ENCODE results near the gene NEURL1. TPM values are rescaled to one million over a fixed set of nuclear protein-coding genes. Genes with fewer than 3 reads are reported as not detected.
"Not testable (repeated sequence)": the region's sequence is repeated elsewhere in the genome, so short reads cannot be mapped to it uniquely, and the experiment has no call there.

NEURL1 gene
- total and polyA plus RNA-seq, 2 experiments from 2014 or later: 1.1 to 1.5 TPM

- Histone ChIP-seq H3K27ac (no peak overlapping the region), H3K9me2 (ENCODE audit: insufficient read depth) (no peaks in the 10 kb centered on the region), H3K4me2 (ENCODE audit: unreplicated experiment) (no peak overlapping the region), H3K4me3 (no peak overlapping the region), H4K20me1 (ENCODE audit: insufficient read depth) (no peaks in the 10 kb centered on the region), H3K27me3 (replicated peaks; ENCODE audit: insufficient read depth) (no peaks in the 10 kb centered on the region), H3K79me2 (ENCODE audit: insufficient read depth) (no peaks in the 10 kb centered on the region), H3K9me3 (ENCODE audit: low read depth) (no peaks in the 10 kb centered on the region), H3K4me1 (ENCODE audit: insufficient read depth) (peaks cover 15% of the 10 kb centered on the region), H3K9ac (no peak overlapping the region), H2AFZ (no peak overlapping the region), H3K36me3 (ENCODE audit: low read depth) (no peaks in the 10 kb centered on the region), H3F3A (ENCODE audit: insufficient read depth) (no peaks in the 10 kb centered on the region)
- DNase-seq: peak; percentile 82
- in situ Hi-C loops (cut with MboI): loop anchor here (10.0 kb wide), 1 partner anchor 67 kb away; no protein-coding TSS in a partner anchor
- 32 to 34% methylated on average over 12 of the region's 12 CpGs for WGBS, 2 experiments (ENCODE audit: low coverage in 1 of 2, low lambda C conversion rate in 2 of 2, missing lambda C conversion rate in 2 of 2)
- TF ChIP-seq EZH2 (IDR thresholded peaks at IDR 0.05; ENCODE audit: insufficient read depth, poor library complexity, severe bottlenecking): no peak
- TF ChIP-seq EZH2phosphoT487 (IDR thresholded peaks at IDR 0.05; ENCODE audit: insufficient read depth, low read depth): no peak
These were observed 11.5 kb upstream of the NEURL1 start for GRCh38 chr10:103481974-103482531.

DNA sequence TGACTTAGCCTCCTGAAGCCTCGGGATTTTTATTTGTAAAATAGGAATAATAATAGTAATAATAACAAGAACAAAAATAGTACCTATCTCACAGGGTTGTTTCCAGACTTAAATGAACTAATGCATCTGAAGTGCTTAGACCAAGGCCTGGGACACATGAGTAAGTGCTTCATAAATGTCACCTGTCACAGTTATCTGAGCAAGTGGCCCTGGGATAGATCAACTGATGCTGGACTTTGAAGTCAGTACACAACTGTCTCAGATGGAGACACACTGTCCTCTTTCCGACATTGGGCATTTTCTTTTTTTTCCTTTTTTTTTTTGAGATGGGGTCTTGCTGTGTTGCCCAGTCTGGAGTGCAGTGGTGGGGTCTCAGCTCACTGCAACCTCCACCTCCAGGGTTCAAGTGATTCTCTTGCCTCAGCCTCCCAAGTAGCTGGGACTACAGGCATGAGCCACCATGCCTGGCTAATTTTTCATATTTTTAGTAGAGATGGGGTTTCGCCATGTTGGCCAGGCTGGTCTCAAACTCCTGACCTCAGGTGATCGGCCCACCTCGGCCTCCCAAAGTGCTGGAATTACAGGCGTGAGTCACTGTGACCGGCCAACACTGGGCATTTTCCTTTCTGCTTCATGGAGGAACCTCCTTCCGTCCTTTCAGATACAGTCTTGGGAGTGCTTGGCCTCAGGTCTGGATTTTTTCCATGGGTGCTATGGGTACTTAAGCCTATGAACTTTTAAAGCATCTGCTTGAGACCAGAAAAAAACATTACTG lies 6.7 kb upstream of the NEURL1 start:
- not testable (repeated sequence) for H3K4me1 ChIP-seq (ENCODE audit: insufficient read depth); H4K20me1 ChIP-seq (ENCODE audit: insufficient read depth); H3K36me3 ChIP-seq (ENCODE audit: low read depth); H3K79me2 ChIP-seq (ENCODE audit: insufficient read depth); H2AFZ ChIP-seq; H3K9me3 ChIP-seq (ENCODE audit: low read depth); H3K9ac ChIP-seq; H3K9me2 ChIP-seq (ENCODE audit: insufficient read depth); H3K27ac ChIP-seq; H3F3A ChIP-seq (ENCODE audit: insufficient read depth); H3K4me2 ChIP-seq (ENCODE audit: unreplicated experiment); DNase-seq; H3K27me3 ChIP-seq (replicated peaks; ENCODE audit: insufficient read depth); H3K4me3 ChIP-seq
- 60 to 69% methylated on average over 8 of the region's 8 CpGs for WGBS, 2 experiments (ENCODE audit: low coverage in 1 of 2, low lambda C conversion rate in 2 of 2, missing lambda C conversion rate in 2 of 2)
- in situ Hi-C loops (cut with MboI): loop anchor here (10.0 kb wide), 1 partner anchor 72 kb away; no protein-coding TSS in a partner anchor

GRCh38 chr10:103487410-103487708 lies 6.1 kb upstream of the NEURL1 start:
- in situ Hi-C loops (cut with MboI): loop anchor here (10.0 kb wide), 1 partner anchor 73 kb away; no protein-coding TSS in a partner anchor

GRCh38 chr10:103490986-103491314 lies 2.6 kb upstream of the NEURL1 start:
- 100% methylated on average over 1 of the region's 1 CpG for WGBS, 2 experiments (ENCODE audit: low coverage in 1 of 2, low lambda C conversion rate in 2 of 2, missing lambda C conversion rate in 2 of 2)
- Histone ChIP-seq H3K4me1 (ENCODE audit: insufficient read depth) (peaks cover 12% of the 10 kb centered on the region), H4K20me1 (ENCODE audit: insufficient read depth) (no peaks in the 10 kb centered on the region), H2AFZ (no peak overlapping the region), H3K9me2 (ENCODE audit: insufficient read depth) (no peaks in the 10 kb centered on the region), H3K36me3 (ENCODE audit: low read depth) (no peaks in the 10 kb centered on the region), H3K27ac (no peak overlapping the region), H3K27me3 (replicated peaks; ENCODE audit: insufficient read depth) (peaks cover 17% of the 10 kb centered on the region), H3F3A (ENCODE audit: insufficient read depth) (peaks cover 11% of the 10 kb centered on the region), H3K79me2 (ENCODE audit: insufficient read depth) (no peaks in the 10 kb centered on the region), H3K9me3 (ENCODE audit: low read depth) (no peaks in the 10 kb centered on the region), H3K4me3 (no peak overlapping the region), H3K9ac (no peak overlapping the region), H3K4me2 (ENCODE audit: unreplicated experiment) (no peak overlapping the region)
- in situ Hi-C loops (cut with MboI): no loop called here
- no peak for DNase-seq
- TF ChIP-seq EZH2 (IDR thresholded peaks at IDR 0.05; ENCODE audit: insufficient read depth, poor library complexity, severe bottlenecking) (no peak), EZH2phosphoT487 (IDR thresholded peaks at IDR 0.05; ENCODE audit: insufficient read depth, low read depth) (no peak)

More at GRCh38 chr10:103487410-103487708, 6.1 kb upstream of the NEURL1 start:
- no peak overlapping the region for H3K27ac ChIP-seq
- no peaks in the 10 kb centered on the region for H3K27me3 ChIP-seq (replicated peaks; ENCODE audit: insufficient read depth)
- WGBS, 2 experiments (ENCODE audit: low coverage in 1 of 2, low lambda C conversion rate in 2 of 2, missing lambda C conversion rate in 2 of 2): 63 to 72% methylated on average over 2 of the region's 2 CpGs
- H3K9ac ChIP-seq: no peak overlapping the region
- no peaks in the 10 kb centered on the region for H3K9me2 ChIP-seq (ENCODE audit: insufficient read depth)
- TF ChIP-seq EZH2phosphoT487 (IDR thresholded peaks at IDR 0.05; ENCODE audit: insufficient read depth, low read depth): no peak
- no peak overlapping the region for H3K4me3 ChIP-seq
- no peak overlapping the region for H3K4me2 ChIP-seq (ENCODE audit: unreplicated experiment)
- peaks cover 3% of the 10 kb centered on the region for H3F3A ChIP-seq (ENCODE audit: insufficient read depth)
- H3K36me3 ChIP-seq (ENCODE audit: low read depth): no peaks in the 10 kb centered on the region
- no peak for DNase-seq
- no peak overlapping the region for H2AFZ ChIP-seq
- H3K4me1 ChIP-seq (ENCODE audit: insufficient read depth): peaks cover 7% of the 10 kb centered on the region
- no peaks in the 10 kb centered on the region for H3K79me2 ChIP-seq (ENCODE audit: insufficient read depth)
- no peaks in the 10 kb centered on the region for H4K20me1 ChIP-seq (ENCODE audit: insufficient read depth)
- H3K9me3 ChIP-seq (ENCODE audit: low read depth): no peaks in the 10 kb centered on the region

Data from GM23248 (cell line).